PFSK-1 (cell line): ENCODE data around the gene PRKAG2.

ENCODE experiments used
- FOXP2 ChIP-seq: optimal IDR thresholded peaks from 2 replicates; pipeline ENCODE3; 2011; ENCODE audit warnings: borderline replicate concordance, control low read depth, inconsistent platforms; ENCODE audit not compliant: insufficient read depth; ENCODE audit errors: extremely low read length, extremely low read depth
- POLR2AphosphoS5 ChIP-seq: IDR thresholded peaks from 2 replicates; pipeline ENCODE4 v1.6.1; 2012; ENCODE audit warnings: low read depth, mild to moderate bottlenecking, control low read depth, low read length, moderate library complexity
- REST ChIP-seq, 2 experiments: IDR thresholded peaks; 2 replicates each; pipeline versions ENCODE4 v1.6.1 to v1.8.0; 2011 to 2012; ENCODE audit warnings: low read depth in 2 of 2, low read length in 2 of 2, control low read depth in 1 of 2, inconsistent platforms in 1 of 2, mild to moderate bottlenecking in 1 of 2, moderate library complexity in 1 of 2; ENCODE audit not compliant: insufficient read depth in 1 of 2
- SIN3A ChIP-seq: IDR thresholded peaks from 2 replicates; pipeline ENCODE4 v1.6.1; 2012; ENCODE audit warnings: mild to moderate bottlenecking, low read length, moderate library complexity, borderline replicate concordance; ENCODE audit not compliant: insufficient read depth
- TAF1 ChIP-seq: IDR thresholded peaks from 2 replicates; pipeline ENCODE4 v1.6.1; 2012; ENCODE audit warnings: low read length, control low read depth, borderline replicate concordance; ENCODE audit not compliant: insufficient read depth

The PRKAG2 gene

GRCh38 chr7:151822541-151823181 is 54.3 kb downstream of the PRKAG2 start:
- TF ChIP-seq SIN3A (no peak), POLR2AphosphoS5 (no peak), TAF1 (no peak), REST (IDR thresholded peaks at IDR 0.05; ENCODE audit: insufficient read depth in 1 of 2, low read depth in 2 of 2, low read length in 2 of 2) (no peak), FOXP2 (no peak)

DNA sequence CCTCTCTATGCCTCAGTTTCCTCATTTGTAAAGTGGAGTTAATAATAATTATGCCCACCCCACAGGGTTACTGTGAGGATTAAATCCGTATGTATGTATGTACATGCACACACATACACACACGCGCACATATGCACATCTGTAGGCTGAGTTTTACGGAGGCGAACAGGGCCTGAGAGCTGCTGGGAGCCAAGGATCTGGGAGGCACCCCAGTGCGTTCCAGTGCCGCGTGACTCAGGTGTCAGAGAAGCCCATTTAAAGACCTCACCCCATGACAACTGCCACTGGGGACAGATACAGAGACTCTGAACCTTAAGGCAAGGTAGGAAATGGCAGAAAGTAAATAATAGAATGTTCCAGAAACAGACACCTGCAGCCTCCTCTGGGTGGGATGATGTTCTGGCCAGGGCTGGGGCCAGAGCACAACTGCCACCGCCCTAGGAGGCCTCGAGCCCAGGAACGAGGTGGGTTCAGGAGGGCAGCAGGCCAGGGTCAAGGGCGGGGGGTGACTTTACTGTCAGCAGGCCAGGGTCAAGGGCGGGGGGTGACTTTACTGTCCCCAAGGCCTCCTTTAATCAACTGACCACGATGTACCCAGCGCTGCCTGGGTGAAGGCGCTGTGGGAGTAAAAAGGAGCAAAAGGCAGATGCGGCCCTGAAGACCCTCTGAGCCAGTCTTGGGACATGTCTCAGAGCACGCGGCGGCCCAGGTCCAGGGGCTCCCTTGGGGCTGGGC is 54.9 kb downstream of the PRKAG2 start:
- TF ChIP-seq POLR2AphosphoS5 (no peak), REST (IDR thresholded peaks at IDR 0.05; ENCODE audit: insufficient read depth in 1 of 2, low read depth in 2 of 2, low read length in 2 of 2) (no peak), SIN3A (no peak), FOXP2 (no peak), TAF1 (no peak)

DNA sequence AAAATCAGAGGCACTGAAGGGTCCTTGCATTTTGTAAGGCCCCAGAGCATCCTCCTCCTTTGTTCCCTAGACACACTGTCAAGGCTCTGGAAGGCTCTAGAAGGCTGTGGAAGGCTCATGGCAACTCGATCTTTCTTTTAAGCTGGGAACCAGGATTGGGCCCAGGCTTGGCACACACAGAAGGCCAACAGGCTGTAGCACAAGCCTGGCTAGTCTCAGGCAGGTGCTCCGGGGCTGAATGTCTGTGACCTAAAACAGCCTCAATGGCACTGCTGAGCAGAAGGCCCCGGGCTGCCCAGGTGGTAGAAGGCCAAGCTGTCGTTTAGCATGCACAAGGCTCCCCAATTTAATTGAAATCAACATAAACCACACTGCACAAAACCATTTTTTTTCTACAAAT is 55.7 kb downstream of the PRKAG2 start:
- TF ChIP-seq SIN3A (no peak), REST (IDR thresholded peaks at IDR 0.05; ENCODE audit: insufficient read depth in 1 of 2, low read depth in 2 of 2, low read length in 2 of 2) (no peak), FOXP2 (no peak), TAF1 (no peak), POLR2AphosphoS5 (no peak)

GRCh38 chr7:151820491-151821105 is 56.3 kb downstream of the PRKAG2 start:
- TF ChIP-seq REST (IDR thresholded peaks at IDR 0.05; ENCODE audit: insufficient read depth in 1 of 2, low read depth in 2 of 2, low read length in 2 of 2) (no peak), FOXP2 (no peak), POLR2AphosphoS5 (no peak), SIN3A (no peak)

DNA sequence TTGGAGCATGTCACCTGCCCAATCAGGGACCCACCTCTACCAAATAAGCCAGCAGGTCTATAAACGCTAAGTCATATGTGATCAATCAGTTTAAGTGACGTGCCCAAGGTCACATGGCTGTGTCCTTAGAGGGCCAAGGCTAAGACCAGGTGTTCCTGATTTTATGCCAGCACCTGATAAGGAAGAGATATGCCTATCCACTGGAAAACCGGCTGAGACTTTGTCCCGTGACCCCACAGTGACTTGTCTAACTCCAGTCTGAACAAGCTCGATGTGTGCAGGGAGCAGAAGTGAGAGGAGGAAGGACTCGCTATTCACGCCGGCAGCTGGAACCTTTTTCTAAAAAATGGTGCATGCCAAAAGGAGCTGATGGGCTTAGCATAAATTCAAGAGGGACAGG is 57.0 kb downstream of the PRKAG2 start:
- TF ChIP-seq FOXP2, result no peak
- TF ChIP-seq SIN3A, result no peak
- TF ChIP-seq REST (IDR thresholded peaks at IDR 0.05; ENCODE audit: insufficient read depth in 1 of 2, low read depth in 2 of 2, low read length in 2 of 2), result no peak
- no peak for TF ChIP-seq TAF1
- TF ChIP-seq POLR2AphosphoS5, result no peak
